ENCODE data around the gene OSBPL5. TPM values are rescaled to one million over a fixed set of nuclear protein-coding genes. Genes with fewer than 3 reads are reported as not detected.

OSBPL5 gene
- total and polyA plus RNA-seq, 2 of the 4 experiments (the other 2 are of a cell fraction): 14.9 to 22.3 TPM

DNA sequence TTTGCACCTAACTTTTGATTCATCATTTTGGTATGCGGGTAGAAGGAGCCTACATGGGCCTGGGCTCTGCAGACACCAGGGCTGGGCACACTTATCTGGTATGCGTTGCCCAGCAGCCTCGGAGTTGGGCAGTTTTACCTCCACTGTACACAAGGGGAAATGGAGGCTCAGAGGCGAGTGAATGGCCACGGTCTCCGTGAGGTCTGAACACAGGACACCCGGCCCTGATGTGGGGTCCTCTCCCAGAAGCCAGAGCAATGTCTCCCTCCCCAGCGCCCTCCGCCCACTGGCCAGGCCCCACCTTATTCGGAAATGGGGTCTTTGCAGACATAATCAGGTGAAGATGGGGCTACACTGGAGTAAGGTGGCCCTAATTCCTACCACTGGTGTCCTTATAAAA is 43.7 kb downstream of the OSBPL5 start:
- ATAC-seq (ENCODE audit: low read depth): no peak
- intact Hi-C loops (cut with micrococcal nuclease): loop anchor here (5.0 kb wide), 1 partner anchor 41 kb away; no protein-coding TSS in a partner anchor

More for the DNA sequence above, 43.7 kb downstream of the OSBPL5 start:
- Histone ChIP-seq H3K4me3 (ENCODE audit: insufficient read depth, low read depth, low read length) (no peak overlapping the region), H2BK15ac (ENCODE audit: low read depth, low read length) (no peak overlapping the region), H2AK9ac (replicated peaks; ENCODE audit: low read depth, low read length, poor library complexity) (no peak overlapping the region), H2BK120ac (ENCODE audit: low read depth, low read length) (no peak overlapping the region), H3K23ac (ENCODE audit: low read depth, low read length) (no peak overlapping the region), H4K8ac (ENCODE audit: low read depth in 2 of 2, low read length in 2 of 2) (no peak overlapping the region), H3K27ac (ENCODE audit: insufficient read depth, low read length) (no peak overlapping the region), H3K9me1 (ENCODE audit: insufficient read depth, low read length) (peaks cover 12% of the 10 kb centered on the region), H2BK5ac (ENCODE audit: low read depth, low read length, poor library complexity, severe bottlenecking) (no peak overlapping the region), H3K27me3 (ENCODE audit: control insufficient read depth, insufficient read depth, low read length) (no peaks in the 10 kb centered on the region), H3K18ac (ENCODE audit: low read depth, low read length) (no peak overlapping the region), H4K5ac (ENCODE audit: low read depth, low read length) (no peak overlapping the region), H3K56ac (ENCODE audit: extremely low read depth, insufficient read depth, low read length) (no peak overlapping the region), H3K4ac (ENCODE audit: low read depth, low read length) (no peak overlapping the region), H2AFZ (replicated peaks; ENCODE audit: low read length, poor library complexity) (no peak overlapping the region), H4K20me1 (ENCODE audit: insufficient read depth, low read length) (peaks cover 14% of the 10 kb centered on the region), H3K9me3 (ENCODE audit: control insufficient read depth, insufficient read depth, low read length) (no peaks in the 10 kb centered on the region), H3K36me3 (ENCODE audit: control insufficient read depth, insufficient read depth, low read length) (peaks cover 45% of the 10 kb centered on the region), H3K4me1 (ENCODE audit: control insufficient read depth, insufficient read depth, low read length) (peaks cover 6% of the 10 kb centered on the region), H2AK5ac (ENCODE audit: low read depth, low read length) (no peak overlapping the region), H3K79me1 (ENCODE audit: low read depth in 1 of 2, low read length in 2 of 2) (peaks cover 0 to 9% of the 10 kb centered on the region in 2 experiments; a peak in 3 of 4 replicates), H4K91ac (ENCODE audit: insufficient read depth, low read depth, low read length) (no peak overlapping the region), H3K9ac (ENCODE audit: low read depth, low read length) (no peak overlapping the region), H3K14ac (replicated peaks; ENCODE audit: low read depth, low read length) (no peak overlapping the region), H3K4me2 (ENCODE audit: low read depth, low read length) (no peak overlapping the region), H2BK20ac (ENCODE audit: low read depth, low read length) (no peak overlapping the region)
- BruUV-seq (replicated peaks): no TSS peak
- dilution Hi-C loops (cut with HindIII; ENCODE audit: low sequenced_read_pairs, unreplicated experiment) (no loop called here), in situ Hi-C loops (cut with MboI; ENCODE audit: low sequenced_read_pairs) (no loop called here)
- WGBS, 2 experiments (ENCODE audit: extremely low coverage in 2 of 2, insufficient read length in 1 of 2): 100% methylated on average over 3 of the region's 10 CpGs; no CpG with 5 or more reads in 1 of the 2 experiments
- POLR2A ChIA-PET (ENCODE audit: unreplicated experiment): no interaction called here
- no peak for TF ChIP-seq RCOR1 (IDR thresholded peaks at IDR 0.05; ENCODE audit: insufficient replicate concordance, low read length)
- no peak for TF ChIP-seq RAD21 (IDR thresholded peaks at IDR 0.05; ENCODE audit: low read length)
- no peak for TF ChIP-seq RFX5 (IDR thresholded peaks at IDR 0.05; ENCODE audit: low read depth, low read length)
- TF ChIP-seq CHD1 (IDR thresholded peaks at IDR 0.05; ENCODE audit: low read depth, low read length): no peak
- no peak for TF ChIP-seq MAFK (IDR thresholded peaks at IDR 0.05; ENCODE audit: low read depth, low read length)
- no peak for TF ChIP-seq CEBPB (IDR thresholded peaks at IDR 0.05; ENCODE audit: low read depth, low read length)
- TF ChIP-seq NFE2L2 (IDR thresholded peaks at IDR 0.05; ENCODE audit: low read depth, low read length): no peak
- no peak for TF ChIP-seq FOS (IDR thresholded peaks at IDR 0.05; ENCODE audit: low read depth, low read length)
- no peak for TF ChIP-seq MAZ (IDR thresholded peaks at IDR 0.05; ENCODE audit: borderline replicate concordance, low read depth, low read length)
- TF ChIP-seq, protein P1, sequence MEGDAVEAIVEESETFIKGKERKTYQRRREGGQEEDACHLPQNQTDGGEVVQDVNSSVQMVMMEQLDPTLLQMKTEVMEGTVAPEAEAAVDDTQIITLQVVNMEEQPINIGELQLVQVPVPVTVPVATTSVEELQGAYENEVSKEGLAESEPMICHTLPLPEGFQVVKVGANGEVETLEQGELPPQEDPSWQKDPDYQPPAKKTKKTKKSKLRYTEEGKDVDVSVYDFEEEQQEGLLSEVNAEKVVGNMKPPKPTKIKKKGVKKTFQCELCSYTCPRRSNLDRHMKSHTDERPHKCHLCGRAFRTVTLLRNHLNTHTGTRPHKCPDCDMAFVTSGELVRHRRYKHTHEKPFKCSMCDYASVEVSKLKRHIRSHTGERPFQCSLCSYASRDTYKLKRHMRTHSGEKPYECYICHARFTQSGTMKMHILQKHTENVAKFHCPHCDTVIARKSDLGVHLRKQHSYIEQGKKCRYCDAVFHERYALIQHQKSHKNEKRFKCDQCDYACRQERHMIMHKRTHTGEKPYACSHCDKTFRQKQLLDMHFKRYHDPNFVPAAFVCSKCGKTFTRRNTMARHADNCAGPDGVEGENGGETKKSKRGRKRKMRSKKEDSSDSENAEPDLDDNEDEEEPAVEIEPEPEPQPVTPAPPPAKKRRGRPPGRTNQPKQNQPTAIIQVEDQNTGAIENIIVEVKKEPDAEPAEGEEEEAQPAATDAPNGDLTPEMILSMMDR (conservative IDR thresholded peaks at IDR 0.05; ENCODE audit: low read depth, low read length): no peak
- no peak for TF ChIP-seq MXI1 (IDR thresholded peaks at IDR 0.05; ENCODE audit: borderline replicate concordance, low read depth, low read length)
- no peak for TF ChIP-seq BHLHE40 (IDR thresholded peaks at IDR 0.05; ENCODE audit: low read depth, low read length)
- TF ChIP-seq, protein P2, sequence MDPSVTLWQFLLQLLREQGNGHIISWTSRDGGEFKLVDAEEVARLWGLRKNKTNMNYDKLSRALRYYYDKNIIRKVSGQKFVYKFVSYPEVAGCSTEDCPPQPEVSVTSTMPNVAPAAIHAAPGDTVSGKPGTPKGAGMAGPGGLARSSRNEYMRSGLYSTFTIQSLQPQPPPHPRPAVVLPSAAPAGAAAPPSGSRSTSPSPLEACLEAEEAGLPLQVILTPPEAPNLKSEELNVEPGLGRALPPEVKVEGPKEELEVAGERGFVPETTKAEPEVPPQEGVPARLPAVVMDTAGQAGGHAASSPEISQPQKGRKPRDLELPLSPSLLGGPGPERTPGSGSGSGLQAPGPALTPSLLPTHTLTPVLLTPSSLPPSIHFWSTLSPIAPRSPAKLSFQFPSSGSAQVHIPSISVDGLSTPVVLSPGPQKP (IDR thresholded peaks at IDR 0.05; ENCODE audit: borderline replicate concordance, low read depth, low read length): no peak
- no peak for TF ChIP-seq POLR2A (IDR thresholded peaks at IDR 0.05; ENCODE audit: low read depth, low read length)
- TF ChIP-seq SMC3 (IDR thresholded peaks at IDR 0.05; ENCODE audit: low read depth, low read length): no peak
- TF ChIP-seq, protein P3, sequence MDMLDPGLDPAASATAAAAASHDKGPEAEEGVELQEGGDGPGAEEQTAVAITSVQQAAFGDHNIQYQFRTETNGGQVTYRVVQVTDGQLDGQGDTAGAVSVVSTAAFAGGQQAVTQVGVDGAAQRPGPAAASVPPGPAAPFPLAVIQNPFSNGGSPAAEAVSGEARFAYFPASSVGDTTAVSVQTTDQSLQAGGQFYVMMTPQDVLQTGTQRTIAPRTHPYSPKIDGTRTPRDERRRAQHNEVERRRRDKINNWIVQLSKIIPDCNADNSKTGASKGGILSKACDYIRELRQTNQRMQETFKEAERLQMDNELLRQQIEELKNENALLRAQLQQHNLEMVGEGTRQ (IDR thresholded peaks at IDR 0.05; ENCODE audit: low read depth, low read length): no peak
- no peak for DNase-seq
- CTCF ChIA-PET: no interaction called here

Measured in IMR-90 (cell line).